Psoas muscle (tissue), 8 donors: ENCODE results near the gene ANKZF1. TPM values are rescaled to one million over a fixed set of nuclear protein-coding genes. Genes with fewer than 3 reads are reported as not detected.

ENCODE experiments used
- ATAC-seq, 4 donors: fragments of 200-7000 bp; cut with Tn5 transposase; one replicate each; pipeline ENCODE4 v1.9.1; 2020; ENCODE audit warnings: moderate library complexity in 3 of 4, mild to moderate bottlenecking in 2 of 4
- DNase-seq, 2 donors: peaks; one replicate each; pipeline ENCODE4 v3.0.0-alpha.2; 2020
- H3K27ac ChIP-seq: fragments of 200-600 bp; one replicate; pipeline ENCODE4 v1.8.0; 2022
- H3K27me3 ChIP-seq, 3 donors: fragments of 200-600 bp in 1 of 3; one replicate each; pipeline versions ENCODE4 v1.6.1 to v1.8.0; 2013 to 2022; ENCODE audit warnings: low read length in 2 of 3, mild to moderate bottlenecking in 2 of 3, moderate library complexity in 1 of 3; ENCODE audit not compliant: insufficient read depth in 3 of 3
- H3K36me3 ChIP-seq, 2 donors: fragments of 200-600 bp in 1 of 2; one replicate each; pipeline versions ENCODE4 v1.6.1 to v1.8.0; 2013 to 2022; ENCODE audit warnings: low read depth in 1 of 2, mild to moderate bottlenecking in 1 of 2, moderate library complexity in 1 of 2; ENCODE audit not compliant: insufficient read depth in 1 of 2
- H3K4me1 ChIP-seq: fragments of 200-600 bp; one replicate; pipeline ENCODE4 v1.8.0; 2022
- H3K4me3 ChIP-seq: fragments of 200-600 bp; one replicate; pipeline ENCODE4 v1.8.0; 2022; ENCODE audit warnings: mild to moderate bottlenecking
- H3K9me3 ChIP-seq: fragments of 200-600 bp; one replicate; pipeline ENCODE4 v1.8.0; 2022
- WGBS, 3 donors: extraction: QIAGEN DNeasy Blood & Tissue Kit; methylation state at CpG; one replicate each; pipeline versions ENCODE4 v1.1.6 to v1.1.7; 2013; 5-methylcytosine and 5-hydroxymethylcytosine counted together
- intact Hi-C, 2 donors: fragments of 100-400 bp; cut with DNase I; formaldehyde crosslinking; loops; one replicate each; pipeline versions ENCODE4 v1.11.0 to v1.14.2; 2022
- polyA plus RNA-seq, 3 donors: library from polyadenylated mRNA; stranded (reverse); fragments of 200-250 nt; gene quantifications; one replicate each; pipeline ENCODE4 v1.2.3, GENCODE V29; 2013
- total RNA-seq, 4 donors: library from RNA; stranded (reverse); fragmentation: NEBNext Ultra II Directional in 2 of 4; extraction: Animal tissue kit (Norgen Biotek cat#: 25700) in 2 of 4; gene quantifications; one replicate each; pipeline versions ENCODE4 v1.2.1 to v1.2.4, GENCODE V29; 2021 to 2023
- TF ChIP-seq, protein P1 (sequence below): fragments of 200-600 bp; IDR thresholded peaks from one replicate; pipeline ENCODE4 v1.8.0; 2022; ENCODE audit warnings: antibody characterized with exemption
- donor health status: healthy with polysubstance abuse.
- donor health status: DM: no; HTN: no; CAD: no; lungs with moderate emphysema.
- donor health status: Bipolar disorder and iron deficiency.
- donor health status: healthy.
- donor health status: DM: yes; HTN: yes; CAD: no.
- donor health status: DM: no; HTN: no; CAD: no.
- donor health status: DM: no; HTN: no; CAD: no.
- donor health status: DM: yes; HTN: yes; CAD: no.

Gene ANKZF1
- total and polyA plus RNA-seq, 7 donors, result 8.7 to 29.4 (median 14.9) TPM

GRCh38 chr2:219183151-219183772, 46.3 kb upstream of the ANKZF1 start:
- Histone ChIP-seq H3K4me3 (no peak overlapping the region), H3K9me3 (no peaks in the 10 kb centered on the region), H3K27ac (no peak overlapping the region), H3K36me3 (peaks cover 6 to 66% of the 10 kb centered on the region in 2 donors), H3K4me1 (peaks cover 11% of the 10 kb centered on the region), H3K27me3 (no peaks in the 10 kb centered on the region)
- intact Hi-C loops, result no loop called here
- DNase-seq, result no peak
- WGBS, 3 donors, result 90 to 92% (median 91%) methylated on average over 6 of the region's 6 CpGs
- no peak for ATAC-seq
- TF ChIP-seq, protein P1, sequence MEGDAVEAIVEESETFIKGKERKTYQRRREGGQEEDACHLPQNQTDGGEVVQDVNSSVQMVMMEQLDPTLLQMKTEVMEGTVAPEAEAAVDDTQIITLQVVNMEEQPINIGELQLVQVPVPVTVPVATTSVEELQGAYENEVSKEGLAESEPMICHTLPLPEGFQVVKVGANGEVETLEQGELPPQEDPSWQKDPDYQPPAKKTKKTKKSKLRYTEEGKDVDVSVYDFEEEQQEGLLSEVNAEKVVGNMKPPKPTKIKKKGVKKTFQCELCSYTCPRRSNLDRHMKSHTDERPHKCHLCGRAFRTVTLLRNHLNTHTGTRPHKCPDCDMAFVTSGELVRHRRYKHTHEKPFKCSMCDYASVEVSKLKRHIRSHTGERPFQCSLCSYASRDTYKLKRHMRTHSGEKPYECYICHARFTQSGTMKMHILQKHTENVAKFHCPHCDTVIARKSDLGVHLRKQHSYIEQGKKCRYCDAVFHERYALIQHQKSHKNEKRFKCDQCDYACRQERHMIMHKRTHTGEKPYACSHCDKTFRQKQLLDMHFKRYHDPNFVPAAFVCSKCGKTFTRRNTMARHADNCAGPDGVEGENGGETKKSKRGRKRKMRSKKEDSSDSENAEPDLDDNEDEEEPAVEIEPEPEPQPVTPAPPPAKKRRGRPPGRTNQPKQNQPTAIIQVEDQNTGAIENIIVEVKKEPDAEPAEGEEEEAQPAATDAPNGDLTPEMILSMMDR, result no peak

DNA sequence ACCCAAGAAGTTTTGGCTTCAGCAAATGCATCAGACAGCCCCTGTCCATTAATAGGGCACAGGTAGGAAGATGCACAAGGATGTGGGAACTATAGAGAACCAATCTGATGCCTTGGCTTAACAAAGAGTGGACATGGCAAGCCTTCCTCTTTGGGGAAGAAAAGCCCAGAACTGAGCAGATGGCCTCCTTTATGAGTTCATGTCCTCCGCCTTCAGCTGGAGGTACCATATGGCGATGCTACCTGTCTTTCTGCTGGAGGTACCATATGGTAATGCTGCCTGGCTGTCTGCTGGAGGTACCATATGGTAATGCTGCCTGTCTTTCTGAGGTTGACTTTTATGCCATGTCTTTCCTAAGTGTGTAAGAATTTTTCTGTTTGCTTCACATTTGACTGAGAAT, 45.5 kb upstream of the ANKZF1 start:
- no peaks in the 10 kb centered on the region for H3K27me3 ChIP-seq
- no peaks in the 10 kb centered on the region for H3K9me3 ChIP-seq
- TF ChIP-seq, protein P1, result no peak
- WGBS, 3 donors, result 96 to 98% (median 97%) methylated on average over 2 of the region's 2 CpGs
- no peak overlapping the region for H3K27ac ChIP-seq
- intact Hi-C loops, result no loop called here
- no peak for ATAC-seq
- peaks cover 6% of the 10 kb centered on the region for H3K4me1 ChIP-seq
- no peak overlapping the region for H3K4me3 ChIP-seq
- H3K36me3 ChIP-seq, result peaks cover 6 to 66% of the 10 kb centered on the region in 2 donors
- no peak for DNase-seq

GRCh38 chr2:219186754-219187456, 42.7 kb upstream of the ANKZF1 start:
- Histone ChIP-seq H3K4me1 (no peaks in the 10 kb centered on the region), H3K4me3 (no peak overlapping the region), H3K9me3 (no peaks in the 10 kb centered on the region), H3K27me3 (no peaks in the 10 kb centered on the region), H3K36me3 (peaks cover 3 to 40% of the 10 kb centered on the region in 2 donors), H3K27ac (no peak overlapping the region)
- DNase-seq (no peak), ATAC-seq (no peak)
- intact Hi-C loops, result no loop called here
- TF ChIP-seq, protein P1, result no peak
- 82 to 88% (median 85%) methylated on average over 7 of the region's 7 CpGs for WGBS, 3 donors

DNA sequence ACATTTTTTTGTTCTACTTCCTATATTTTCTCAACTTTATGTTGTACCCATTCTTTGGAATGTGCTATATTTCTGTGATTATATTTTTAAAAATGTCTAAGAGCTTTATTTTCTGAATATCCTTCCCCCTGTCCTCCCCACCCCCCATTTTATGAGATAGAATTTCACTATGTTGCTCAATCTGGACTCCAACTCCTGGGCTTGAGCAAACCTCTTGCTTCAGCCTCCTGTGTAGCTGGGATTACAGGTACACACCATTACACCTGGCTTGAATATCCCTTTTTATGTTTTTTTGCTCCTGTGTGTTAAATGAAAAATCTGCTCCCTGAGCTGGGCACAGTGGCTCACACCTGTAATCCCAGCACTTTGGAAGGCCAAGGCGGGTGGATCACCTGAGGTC, 32.2 kb upstream of the ANKZF1 start:
- Histone ChIP-seq H3K27ac (no peak overlapping the region), H3K4me3 (no peak overlapping the region), H3K27me3 (peaks cover 0 to 6% (median 0%) of the 10 kb centered on the region in 3 donors), H3K36me3 (no peaks in the 10 kb centered on the region), H3K9me3 (no peaks in the 10 kb centered on the region), H3K4me1 (no peaks in the 10 kb centered on the region)
- intact Hi-C loops, result no loop called here
- no peak for ATAC-seq
- TF ChIP-seq, protein P1, result no peak
- 78 to 100% (median 94%) methylated on average over 1 of the region's 1 CpG for WGBS, 3 donors
- DNase-seq, result no peak
